Mucosa of rectum (tissue), 2 donors: ENCODE data around the gene ATXN1L.
"Not testable (repeated sequence)": the region's sequence is repeated elsewhere in the genome, so short reads cannot be mapped to it uniquely, and the experiment has no call there.

Source experiments
- H3K27ac ChIP-seq, 2 donors: one replicate each; pipeline ENCODE4 v1.7.0; 2013; ENCODE audit warnings: inconsistent platforms in 2 of 2, low read depth in 2 of 2, low read length in 2 of 2
- H3K27me3 ChIP-seq, 2 donors: one replicate each; pipeline ENCODE4 v1.7.0; 2013; ENCODE audit warnings: low read length in 2 of 2; ENCODE audit not compliant: control insufficient read depth in 2 of 2, insufficient read depth in 2 of 2
- H3K36me3 ChIP-seq, 2 donors: one replicate each; pipeline ENCODE4 v1.7.0; 2013; ENCODE audit warnings: low read length in 2 of 2; ENCODE audit not compliant: control insufficient read depth in 2 of 2, insufficient read depth in 2 of 2
- H3K4me1 ChIP-seq, 2 donors: one replicate each; pipeline ENCODE4 v1.7.0; 2013; ENCODE audit warnings: low read length in 2 of 2, mild to moderate bottlenecking in 1 of 2; ENCODE audit not compliant: control insufficient read depth in 2 of 2, insufficient read depth in 2 of 2
- H3K4me3 ChIP-seq, 2 donors: one replicate each; pipeline ENCODE4 v1.7.0; 2013; ENCODE audit warnings: low read length in 2 of 2
- H3K9ac ChIP-seq, 2 donors: one replicate each; pipeline ENCODE4 v1.7.0; 2013; ENCODE audit warnings: low read length in 2 of 2, low read depth in 1 of 2, mild to moderate bottlenecking in 1 of 2
- H3K9me3 ChIP-seq, 2 donors: one replicate each; pipeline ENCODE4 v1.7.0; 2013; ENCODE audit warnings: low read length in 2 of 2; ENCODE audit not compliant: control insufficient read depth in 2 of 2
- donor health status: healthy.
- donor health status: Normal muscosa, but diverticular disease.

The ATXN1L gene

DNA sequence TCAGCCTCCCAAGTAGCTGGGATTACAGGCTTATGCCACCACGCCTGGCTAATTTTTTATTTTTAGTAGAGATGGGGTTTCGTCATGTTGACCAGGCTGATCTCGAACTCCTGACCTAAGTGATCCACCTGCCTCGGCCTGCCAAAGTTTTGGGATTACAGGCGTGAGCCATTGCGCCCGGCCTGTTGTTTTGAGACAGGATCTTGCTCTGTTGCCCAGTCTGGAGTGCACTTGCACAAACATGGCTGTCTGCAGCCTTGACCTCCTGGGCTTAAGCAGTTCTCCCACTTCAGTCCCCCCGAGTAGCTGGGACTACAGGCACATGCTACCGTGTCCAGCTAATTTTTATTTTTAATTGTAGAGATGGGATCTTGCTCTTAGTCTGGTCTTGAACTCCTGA is 58.5 kb downstream of the ATXN1L start:
- no peaks in the 10 kb centered on the region for H3K27me3 ChIP-seq
- H3K4me1 ChIP-seq: peaks cover 3 to 6% of the 10 kb centered on the region in 2 donors
- H3K4me3 ChIP-seq: no peak overlapping the region
- H3K36me3 ChIP-seq: peaks cover 0 to 8% of the 10 kb centered on the region in 2 donors
- H3K9me3 ChIP-seq: no peaks in the 10 kb centered on the region
- no peak overlapping the region for H3K9ac ChIP-seq
- no peak overlapping the region for H3K27ac ChIP-seq

DNA sequence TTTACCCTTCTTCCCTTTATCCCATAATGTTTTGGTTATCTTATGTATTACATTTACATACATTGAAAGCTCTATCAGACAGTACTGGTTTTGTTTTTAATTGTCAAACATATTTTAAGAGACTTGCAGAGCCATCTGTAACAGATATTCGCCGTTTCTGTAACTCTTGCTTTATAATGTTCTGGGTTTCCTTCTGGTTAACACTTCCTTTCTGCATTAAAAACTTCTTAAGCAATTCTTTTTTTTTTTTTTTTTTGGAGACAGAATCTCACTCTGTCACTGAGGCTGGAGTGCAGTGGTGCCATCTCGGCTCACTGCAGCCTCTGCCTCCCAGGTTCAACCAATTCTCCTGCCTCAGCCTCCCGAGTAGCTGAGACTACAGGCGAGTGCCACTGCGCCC is 60.0 kb downstream of the ATXN1L start:
- not testable (repeated sequence) for H3K36me3 ChIP-seq, H3K9me3 ChIP-seq, H3K4me1 ChIP-seq, H3K27me3 ChIP-seq, H3K9ac ChIP-seq, H3K4me3 ChIP-seq, H3K27ac ChIP-seq
